H1 (cell line): ENCODE data around the gene SEMA3G. TPM values are rescaled to one million over a fixed set of nuclear protein-coding genes. Genes with fewer than 3 reads are reported as not detected.

Experiments
- CREB1 ChIP-seq: IDR thresholded peaks from 2 replicates; pipeline ENCODE4 v1.6.1; 2012; ENCODE audit warnings: inconsistent platforms
- polyA plus RNA-seq, 7 experiments: library from polyadenylated mRNA; depleted of rRNA in 3 of 7; stranded (reverse) in 5 of 7; unstranded in 2 of 7; fragments of >200 nt in 5 of 7; fragments of 200-250 nt in 2 of 7; gene quantifications; 1 replicate in 5 of 7; 2 replicates in 1 of 7; 4 replicates in 1 of 7; pipeline versions ENCODE4 v1.2.1 to v1.2.3, GENCODE V29; 2011 to 2013; ENCODE audit warnings: missing spikeins in 2 of 7, mixed read lengths in 2 of 7
- total RNA-seq: library from RNA; stranded (reverse); fragmentation: NEBNext Ultra II Directional; extraction: Animal tissue kit (Norgen Biotek cat#: 25700); gene quantifications from 2 replicates; pipeline ENCODE4 v1.2.1, GENCODE V29; 2021

Gene SEMA3G
- total and polyA plus RNA-seq, 2 of the 8 experiments (the other 6 are each of a cell fraction or from before 2014, with no cell fraction given) = 0.95 to 1.5 TPM

GRCh38 chr3:52481819-52482521 lies 37.1 kb upstream of the SEMA3G start (continued):
- peak; percentile 23; the same call in 1 of the 2 replicates for TF ChIP-seq CREB1
- TF ChIP-seq, all 59 proteins: peak for 8
